Lower lobe of right lung (tissue), 2 donors: ENCODE data around the gene ERCC3. TPM values are rescaled to one million over a fixed set of nuclear protein-coding genes. Genes with fewer than 3 reads are reported as not detected.
"Not testable (repeated sequence)": the region's sequence is repeated elsewhere in the genome, so short reads cannot be mapped to it uniquely, and the experiment has no call there.

Source experiments
- ATAC-seq, 2 donors: fragments of 200-7000 bp; cut with Tn5 transposase; one replicate each; pipeline ENCODE4 v1.9.1; 2020 to 2022; ENCODE audit warnings: mild to moderate bottlenecking in 2 of 2, moderate library complexity in 2 of 2
- DNase-seq: peaks from one replicate; pipeline ENCODE4 v3.0.0-alpha.2; 2020
- H3K27ac ChIP-seq: fragments of 200-600 bp; one replicate; pipeline ENCODE4 v1.8.0; 2022
- H3K27me3 ChIP-seq: fragments of 200-600 bp; one replicate; pipeline ENCODE4 v1.8.0; 2022; ENCODE audit warnings: low read depth
- H3K36me3 ChIP-seq: fragments of 200-600 bp; one replicate; pipeline ENCODE4 v1.8.0; 2022; ENCODE audit warnings: mild to moderate bottlenecking
- H3K4me1 ChIP-seq: fragments of 200-600 bp; one replicate; pipeline ENCODE4 v1.8.0; 2022
- H3K4me3 ChIP-seq: fragments of 200-600 bp; one replicate; pipeline ENCODE4 v1.8.0; 2022; ENCODE audit warnings: mild to moderate bottlenecking
- H3K9me3 ChIP-seq: fragments of 200-600 bp; one replicate; pipeline ENCODE4 v1.8.0; 2022
- CTCF ChIP-seq: fragments of 200-600 bp; IDR thresholded peaks from one replicate; pipeline ENCODE4 v1.8.0; 2022; ENCODE audit warnings: antibody characterized with exemption, mild to moderate bottlenecking
- intact Hi-C: fragments of 100-400 bp; cut with DNase I; formaldehyde crosslinking; loops from one replicate; pipeline ENCODE4 v1.11.0; 2022
- total RNA-seq: library from RNA; stranded (reverse); fragmentation: NEBNext Ultra II Directional; extraction: Animal tissue kit (Norgen Biotek cat#: 25700); gene quantifications from one replicate; pipeline ENCODE4 v1.2.1, GENCODE V29; 2021
- donor health status: DM: no; HTN: yes; CAD: no; lungs with severe emphysema.

Gene ERCC3
- total RNA-seq, 1 donor from 2014 or later: 34.7 TPM

DNA sequence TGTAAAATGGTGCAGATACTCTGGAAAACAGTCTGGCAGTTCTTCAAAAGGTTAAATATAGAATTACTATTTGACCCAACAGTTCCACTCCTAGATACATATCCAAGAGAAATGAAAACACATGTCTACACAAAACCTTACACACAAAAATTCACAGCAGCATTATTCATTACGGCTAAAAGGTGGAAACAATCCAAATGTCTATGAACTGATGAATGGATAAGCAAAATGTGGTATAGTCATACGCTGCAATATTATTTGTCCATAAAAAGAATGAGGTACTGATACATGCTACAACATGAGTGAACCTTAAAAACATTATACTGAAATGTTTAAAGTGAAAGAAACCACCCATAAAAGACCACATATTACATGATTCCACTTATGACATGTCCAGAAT, 77.8 kb downstream of the ERCC3 start:
- TF ChIP-seq CTCF: no peak
- H3K27me3 ChIP-seq: peaks cover 36% of the 10 kb centered on the region

DNA sequence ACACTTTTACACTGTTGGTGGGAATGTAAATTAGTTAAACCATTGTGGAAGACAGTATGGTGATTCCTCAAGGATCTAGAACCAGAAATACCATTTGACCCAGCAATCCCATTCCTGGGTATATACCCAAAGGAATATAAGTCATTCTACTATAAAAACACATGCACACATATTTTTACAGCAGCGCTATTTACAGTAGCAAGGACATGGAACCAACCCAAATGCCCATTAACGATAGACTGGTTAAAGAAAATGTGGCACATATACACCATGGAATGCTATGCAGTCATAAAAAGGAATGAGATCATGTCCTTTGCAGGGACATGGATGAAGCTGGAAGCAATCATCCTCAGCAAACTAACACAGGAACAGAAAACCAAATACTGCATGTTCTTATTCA, 79.7 kb downstream of the ERCC3 start:
- DNase-seq, H3K27ac ChIP-seq, H3K4me3 ChIP-seq, intact Hi-C loops, ATAC-seq, H3K9me3 ChIP-seq, H3K36me3 ChIP-seq, H3K4me1 ChIP-seq: not testable (repeated sequence)
- peaks cover 25% of the 10 kb centered on the region for H3K27me3 ChIP-seq

More for the DNA sequence above, 77.8 kb downstream of the ERCC3 start:
- Histone ChIP-seq H3K4me1 (peaks cover 15% of the 10 kb centered on the region), H3K9me3 (peaks cover 4% of the 10 kb centered on the region), H3K27ac (no peak overlapping the region), H3K36me3 (no peaks in the 10 kb centered on the region), H3K4me3 (no peak overlapping the region)
- no peak for ATAC-seq
- no peak for DNase-seq
- intact Hi-C loops: no loop called here

- no peak for TF ChIP-seq CTCF
- Histone ChIP-seq H3K27ac (no peak overlapping the region), H3K36me3 (no peaks in the 10 kb centered on the region), H3K9me3 (peaks cover under 1% of the 10 kb centered on the region), H3K27me3 (peaks cover 6% of the 10 kb centered on the region), H3K4me1 (no peaks in the 10 kb centered on the region), H3K4me3 (no peak overlapping the region)
- intact Hi-C loops: no loop called here
- DNase-seq (no peak), ATAC-seq (no peak)
These were observed 85.6 kb downstream of the ERCC3 start for GRCh38 chr2:127208313-127208712.

Other genes with a start within 250 kb of the ERCC3 start
- gene BIN1, start 187.0 kb downstream of the ERCC3 start, total RNA-seq: 33.9 TPM
- gene CYP27C1, start 73.8 kb downstream of the ERCC3 start, total RNA-seq: not detected
- gene MAP3K2, start 93.8 kb upstream of the ERCC3 start, total RNA-seq: 78.4 TPM
- not detected for gene PROC, start 124.3 kb upstream of the ERCC3 start, total RNA-seq
- 36.7 TPM for gene IWS1, start 232.3 kb upstream of the ERCC3 start, total RNA-seq
- gene MYO7B, start 241.5 kb upstream of the ERCC3 start, total RNA-seq: 5.2 TPM